HG03565 (cell line): ENCODE data around the gene PRRX1.

Experiments used
- ATAC-seq: cut with Tn5 transposase; IDR thresholded peaks from one replicate; pipeline ENCODE4 v1.9.1; 2021; ENCODE audit warnings: mild to moderate bottlenecking, moderate library complexity; ENCODE audit not compliant: unreplicated experiment

PRRX1 gene

GRCh38 chr1:170714938-170715337 lies 51.0 kb downstream of the PRRX1 start:
- no peak for ATAC-seq

GRCh38 chr1:170716835-170717429 lies 53.0 kb downstream of the PRRX1 start:
- no peak for ATAC-seq

GRCh38 chr1:170720661-170721060 lies 56.7 kb downstream of the PRRX1 start:
- no peak for ATAC-seq

- ATAC-seq: no peak
Measured at GRCh38 chr1:170721621-170722020, 57.7 kb downstream of the PRRX1 start.

GRCh38 chr1:170723518-170723917 lies 59.6 kb downstream of the PRRX1 start:
- no peak for ATAC-seq

GRCh38 chr1:170725326-170725725 lies 61.4 kb downstream of the PRRX1 start:
- ATAC-seq: no peak

- ATAC-seq: no peak
Measured at GRCh38 chr1:170727963-170728362, 64.0 kb downstream of the PRRX1 start.

- ATAC-seq: no peak
Measured at GRCh38 chr1:170729225-170730002, 65.5 kb downstream of the PRRX1 start.

GRCh38 chr1:170730014-170730413 lies 66.1 kb downstream of the PRRX1 start:
- ATAC-seq: no peak

- no peak for ATAC-seq
Measured at GRCh38 chr1:170730438-170730837, 66.5 kb downstream of the PRRX1 start.

- ATAC-seq: no peak
Measured at GRCh38 chr1:170731566-170732251, 67.8 kb downstream of the PRRX1 start.

GRCh38 chr1:170732252-170732588 lies 68.3 kb downstream of the PRRX1 start:
- no peak for ATAC-seq

GRCh38 chr1:170734412-170735175 lies 70.7 kb downstream of the PRRX1 start:
- no peak for ATAC-seq

GRCh38 chr1:170735366-170736263 lies 71.7 kb downstream of the PRRX1 start:
- no peak for ATAC-seq

GRCh38 chr1:170739803-170740202 lies 75.9 kb downstream of the PRRX1 start:
- no peak for ATAC-seq

GRCh38 chr1:170741678-170742077 lies 77.7 kb downstream of the PRRX1 start:
- ATAC-seq: no peak

- no peak for ATAC-seq
Measured at GRCh38 chr1:170742600-170742999, 78.7 kb downstream of the PRRX1 start.

GRCh38 chr1:170743083-170743482 lies 79.2 kb downstream of the PRRX1 start:
- no peak for ATAC-seq

- no peak for ATAC-seq
Measured at GRCh38 chr1:170749549-170749948, 85.6 kb downstream of the PRRX1 start.

GRCh38 chr1:170749959-170750358 lies 86.0 kb downstream of the PRRX1 start:
- ATAC-seq: no peak
